MM.1S (cell line): ENCODE results near the gene ETV3L.
A peak's percentile ranks its signal among the peaks of the same experiment; 100 is the strongest.

Experiments used
- DNase-seq: peaks from one replicate; pipeline ENCODE4 v3.0.0-alpha.2; 2015
- H2AFZ ChIP-seq: fragments of 300-600 bp; sonication (generic); 2 replicates; pipeline ENCODE4 v1.6.0; 2016; ENCODE audit warnings: antibody characterized with exemption, low read length
- H3F3A ChIP-seq: fragments of 300-600 bp; sonication (generic); 2 replicates; pipeline ENCODE4 v1.6.1; 2016; ENCODE audit warnings: mild to moderate bottlenecking, antibody characterized with exemption, low read length, moderate library complexity, mixed read lengths; ENCODE audit not compliant: insufficient read depth
- H3K27ac ChIP-seq: fragments of 300-600 bp; sonication (generic); 2 replicates; pipeline ENCODE4 v1.5.1; 2016; ENCODE audit warnings: mild to moderate bottlenecking, low read length
- H3K27me3 ChIP-seq: fragments of 300-600 bp; sonication (generic); replicated peaks from 2 replicates; pipeline ENCODE4 v1.6.0; 2016; ENCODE audit warnings: low read length; ENCODE audit not compliant: insufficient read depth
- H3K36me3 ChIP-seq: fragments of 300-600 bp; sonication (generic); replicated peaks from 2 replicates; pipeline ENCODE4 v1.6.1; 2016; ENCODE audit warnings: mild to moderate bottlenecking, low read length, mixed read lengths; ENCODE audit not compliant: insufficient read depth
- H3K4me1 ChIP-seq: fragments of 300-600 bp; sonication (generic); 2 replicates; pipeline ENCODE4 v1.6.1; 2016; ENCODE audit warnings: low read length, mixed read lengths
- H3K4me2 ChIP-seq: fragments of 300-600 bp; sonication (generic); 2 replicates; pipeline ENCODE4 v1.6.0; 2016; ENCODE audit warnings: low read depth, low read length
- H3K4me3 ChIP-seq: fragments of 300-600 bp; sonication (generic); 2 replicates; pipeline ENCODE4 v1.5.1; 2016; ENCODE audit warnings: low read length, mixed read lengths
- H3K79me2 ChIP-seq: fragments of 300-600 bp; sonication (generic); 2 replicates; pipeline ENCODE4 v1.6.1; 2016; ENCODE audit warnings: mixed run types, low read length, mixed read lengths
- H3K9ac ChIP-seq: fragments of 300-600 bp; sonication (generic); 2 replicates; pipeline ENCODE4 v1.6.1; 2016; ENCODE audit warnings: low read length, mixed read lengths
- H3K9me2 ChIP-seq: fragments of 300-600 bp; sonication (generic); replicated peaks from 2 replicates; pipeline ENCODE4 v1.6.1; 2016; ENCODE audit warnings: mild to moderate bottlenecking, low read length, mixed read lengths; ENCODE audit not compliant: insufficient read depth
- H3K9me3 ChIP-seq: fragments of 300-600 bp; sonication (generic); replicated peaks from 2 replicates; pipeline ENCODE4 v1.6.1; 2016; ENCODE audit warnings: mild to moderate bottlenecking, low read length, mixed read lengths; ENCODE audit not compliant: insufficient read depth
- H4K20me1 ChIP-seq: fragments of 300-600 bp; sonication (generic); 2 replicates; pipeline ENCODE4 v1.6.1; 2016; ENCODE audit warnings: mild to moderate bottlenecking, low read length, moderate library complexity, mixed read lengths; ENCODE audit not compliant: insufficient read depth
- EZH2 ChIP-seq: fragments of 300-600 bp; sonication (generic); optimal IDR thresholded peaks from 2 replicates; pipeline ENCODE3; 2017; ENCODE audit warnings: low read depth, mild to moderate bottlenecking, antibody characterized with exemption, low read length, mixed read lengths
- EZH2phosphoT487 ChIP-seq: fragments of 300-600 bp; sonication (generic); IDR thresholded peaks from 2 replicates; pipeline ENCODE4 v1.6.1; 2018; ENCODE audit warnings: antibody characterized with exemption, low read length
- TF ChIP-seq, protein P1 (sequence below): fragments of 300-600 bp; sonication (generic); IDR thresholded peaks from 2 replicates; pipeline ENCODE4 v1.5.1; 2016; ENCODE audit warnings: antibody characterized with exemption, low read length, mixed read lengths

ETV3L gene

DNA sequence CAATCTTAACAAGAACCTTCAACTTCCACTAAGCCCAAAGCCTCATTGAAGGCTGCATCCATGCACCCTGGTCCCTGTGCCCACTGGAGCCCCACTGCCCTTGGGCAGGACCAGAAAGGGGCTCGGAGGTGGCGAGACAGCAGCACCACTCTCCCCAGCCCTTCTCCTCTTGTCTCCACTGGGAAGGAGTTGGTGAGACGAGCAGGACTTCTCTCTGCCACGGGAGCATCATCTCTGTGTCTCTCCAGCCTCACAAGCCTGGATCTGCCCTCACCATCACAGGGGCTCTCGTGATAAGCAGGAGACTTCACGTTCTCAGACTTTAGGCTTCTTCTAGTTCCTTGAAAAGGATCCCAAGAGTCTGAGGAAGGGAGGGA lies 7.2 kb upstream of the ETV3L start:
- TF ChIP-seq EZH2phosphoT487 (no peak), EZH2 (no peak)
- TF ChIP-seq, protein P1, sequence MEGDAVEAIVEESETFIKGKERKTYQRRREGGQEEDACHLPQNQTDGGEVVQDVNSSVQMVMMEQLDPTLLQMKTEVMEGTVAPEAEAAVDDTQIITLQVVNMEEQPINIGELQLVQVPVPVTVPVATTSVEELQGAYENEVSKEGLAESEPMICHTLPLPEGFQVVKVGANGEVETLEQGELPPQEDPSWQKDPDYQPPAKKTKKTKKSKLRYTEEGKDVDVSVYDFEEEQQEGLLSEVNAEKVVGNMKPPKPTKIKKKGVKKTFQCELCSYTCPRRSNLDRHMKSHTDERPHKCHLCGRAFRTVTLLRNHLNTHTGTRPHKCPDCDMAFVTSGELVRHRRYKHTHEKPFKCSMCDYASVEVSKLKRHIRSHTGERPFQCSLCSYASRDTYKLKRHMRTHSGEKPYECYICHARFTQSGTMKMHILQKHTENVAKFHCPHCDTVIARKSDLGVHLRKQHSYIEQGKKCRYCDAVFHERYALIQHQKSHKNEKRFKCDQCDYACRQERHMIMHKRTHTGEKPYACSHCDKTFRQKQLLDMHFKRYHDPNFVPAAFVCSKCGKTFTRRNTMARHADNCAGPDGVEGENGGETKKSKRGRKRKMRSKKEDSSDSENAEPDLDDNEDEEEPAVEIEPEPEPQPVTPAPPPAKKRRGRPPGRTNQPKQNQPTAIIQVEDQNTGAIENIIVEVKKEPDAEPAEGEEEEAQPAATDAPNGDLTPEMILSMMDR: no peak
- Histone ChIP-seq H3K27ac (no peak overlapping the region), H4K20me1 (no peaks in the 10 kb centered on the region), H3F3A (no peaks in the 10 kb centered on the region), H3K36me3 (no peaks in the 10 kb centered on the region), H2AFZ (peak overlapping the region; percentile 52; the same call in 1 of the 2 replicates), H3K4me3 (no peak overlapping the region), H3K9me3 (no peaks in the 10 kb centered on the region), H3K9ac (no peak overlapping the region), H3K27me3 (peaks cover 7% of the 10 kb centered on the region), H3K9me2 (no peaks in the 10 kb centered on the region), H3K4me2 (peak overlapping the region; percentile 10; the same call in 1 of the 2 replicates), H3K79me2 (no peaks in the 10 kb centered on the region), H3K4me1 (peaks cover 11% of the 10 kb centered on the region)
- no peak for DNase-seq

DNA sequence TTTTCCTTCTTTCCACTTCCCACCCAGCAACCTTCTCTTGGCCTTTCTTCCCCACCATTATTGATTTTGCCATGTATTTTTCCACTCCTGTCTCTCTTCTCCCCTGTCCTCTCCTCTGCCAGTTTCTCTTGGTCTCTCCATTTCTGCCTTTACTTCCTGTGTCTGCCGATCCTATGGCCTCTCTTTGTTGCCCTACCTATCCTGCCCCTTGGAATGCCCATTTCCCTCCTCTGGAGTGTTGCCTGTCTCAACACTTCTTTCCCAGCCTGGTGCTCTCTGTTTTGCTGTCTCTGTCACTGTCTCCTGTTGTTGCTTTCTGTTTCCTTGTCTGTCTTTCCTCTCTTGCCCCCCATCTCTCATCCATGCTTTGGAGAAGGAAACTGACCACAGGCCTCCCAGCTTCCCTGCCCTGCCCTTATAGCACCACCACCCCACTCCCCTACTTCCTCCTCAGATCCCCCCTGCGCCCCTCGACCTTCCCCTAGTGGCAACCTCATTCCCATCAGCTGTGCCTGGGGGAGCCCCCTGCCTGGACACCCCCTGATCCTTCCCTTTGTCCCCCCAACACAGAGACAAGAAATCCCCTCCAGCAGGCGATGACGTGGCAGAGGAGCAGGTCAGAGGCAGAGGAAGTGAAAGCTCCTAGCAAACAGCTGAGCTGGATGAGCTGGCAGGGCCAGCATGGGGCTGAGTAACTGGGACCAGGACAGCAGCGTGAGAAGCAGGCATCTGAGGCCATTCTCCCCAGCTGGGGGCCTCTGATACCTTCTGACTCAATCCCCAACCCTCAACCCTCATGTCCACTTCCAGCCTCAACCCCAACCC lies 6.6 kb upstream of the ETV3L start:
- H3K4me1 ChIP-seq: peaks cover 11% of the 10 kb centered on the region
- H3F3A ChIP-seq: no peaks in the 10 kb centered on the region
- no peaks in the 10 kb centered on the region for H3K9me2 ChIP-seq
- no peaks in the 10 kb centered on the region for H4K20me1 ChIP-seq
- no peak overlapping the region; the same call in 1 of the 2 replicates for H3K9ac ChIP-seq
- no peaks in the 10 kb centered on the region for H3K79me2 ChIP-seq
- peak overlapping the region; percentile 10; the same call in 1 of the 2 replicates for H3K4me2 ChIP-seq
- no peaks in the 10 kb centered on the region for H3K36me3 ChIP-seq
- peak; percentile 16 for DNase-seq
- peaks cover 1% of the 10 kb centered on the region for H3K27me3 ChIP-seq
- H3K9me3 ChIP-seq: no peaks in the 10 kb centered on the region
- H3K27ac ChIP-seq: no peak overlapping the region
- peak overlapping the region; percentile 52 for H2AFZ ChIP-seq
- H3K4me3 ChIP-seq: no peak overlapping the region
- TF ChIP-seq, protein P1: no peak
- TF ChIP-seq EZH2phosphoT487 (no peak), EZH2 (no peak)

DNA sequence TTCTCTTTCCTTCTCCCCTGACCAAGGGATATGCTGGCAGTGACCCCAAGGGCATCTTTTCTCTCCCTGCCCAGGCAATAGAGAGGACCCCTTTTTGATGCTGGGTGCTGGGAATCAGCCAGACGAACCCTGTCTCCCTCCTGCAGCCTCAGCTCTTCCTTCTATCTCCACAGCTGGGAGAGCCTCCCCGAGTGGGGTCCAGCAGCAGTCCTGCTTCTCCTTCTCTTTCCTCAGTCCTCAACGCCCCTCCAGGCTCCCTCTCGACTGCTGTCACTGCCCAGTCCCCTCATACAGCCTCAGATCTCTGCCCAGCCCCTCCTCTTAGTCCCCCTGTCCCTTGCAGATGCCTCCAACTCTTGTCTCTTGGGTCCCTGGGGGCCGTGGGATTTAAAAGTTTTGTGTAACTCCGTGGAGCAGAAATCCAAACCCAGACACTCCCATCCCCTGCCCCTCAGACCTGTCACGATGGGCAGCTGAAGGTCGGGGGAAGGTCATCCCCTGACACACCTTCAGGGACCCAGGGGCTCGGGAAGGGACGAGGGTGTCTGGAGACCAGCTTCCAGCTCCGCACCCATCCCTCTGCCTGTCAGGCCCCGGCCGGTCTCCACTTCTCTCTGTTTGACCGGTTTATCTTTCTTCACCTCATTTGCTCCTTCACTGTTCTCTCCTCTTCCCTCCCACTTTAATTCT lies 5.8 kb upstream of the ETV3L start:
- no peaks in the 10 kb centered on the region for H3K79me2 ChIP-seq
- no peak overlapping the region for H3K9ac ChIP-seq
- no peaks in the 10 kb centered on the region; the same call in 1 of the 2 replicates for H3K27me3 ChIP-seq
- no peaks in the 10 kb centered on the region for H3F3A ChIP-seq
- H3K9me3 ChIP-seq: no peaks in the 10 kb centered on the region
- DNase-seq: peak; percentile 4
- no peaks in the 10 kb centered on the region for H3K36me3 ChIP-seq
- no peak for TF ChIP-seq EZH2
- TF ChIP-seq EZH2phosphoT487: no peak
- TF ChIP-seq, protein P1: no peak
- no peaks in the 10 kb centered on the region for H4K20me1 ChIP-seq
- no peak overlapping the region for H3K4me2 ChIP-seq
- H3K4me3 ChIP-seq: no peak overlapping the region
- no peak overlapping the region for H3K27ac ChIP-seq
- H3K4me1 ChIP-seq: peaks cover 11% of the 10 kb centered on the region
- no peaks in the 10 kb centered on the region for H3K9me2 ChIP-seq
- H2AFZ ChIP-seq: no peak overlapping the region
